ENCODE data around the gene ANKK1.

ANKK1 gene

GRCh38 chr11:113387605-113388211 is at the start of gene ANKK1:
Gene ANKK1, plus strand, starts transcription at chr11:113387779. Its CDS starts 106 bp downstream, at chr11:113387885.
- no peak within 1 kb of the TSS for H3K4me3 ChIP-seq (ENCODE audit: low read length)
- H3K4me1 ChIP-seq (ENCODE audit: insufficient read depth, low read length) = no peaks in the 10 kb centered on the region
- H3K36me3 ChIP-seq (ENCODE audit: insufficient read depth, low read length) = no peaks in the 10 kb centered on the region
- H2AFZ ChIP-seq (ENCODE audit: low read depth, low read length) = no peak within 1 kb of the TSS
- H3K27me3 ChIP-seq (ENCODE audit: insufficient read depth, low read length) = peaks cover 37% of the 10 kb centered on the region
- peaks cover 2% of the 10 kb centered on the region for H3K9me3 ChIP-seq (ENCODE audit: low read length)

GRCh38 chr11:113338730-113339129 is 48.8 kb upstream of the ANKK1 start:
- no peaks in the 10 kb centered on the region for H3K9me3 ChIP-seq (ENCODE audit: low read length)
- no peaks in the 10 kb centered on the region for H3K4me1 ChIP-seq (ENCODE audit: insufficient read depth, low read length)
- no peak overlapping the region for H3K4me3 ChIP-seq (ENCODE audit: low read length)
- H3K36me3 ChIP-seq (ENCODE audit: insufficient read depth, low read length) = peaks cover 36% of the 10 kb centered on the region
- H3K27me3 ChIP-seq (ENCODE audit: insufficient read depth, low read length) = no peaks in the 10 kb centered on the region
- H2AFZ ChIP-seq (ENCODE audit: low read depth, low read length) = no peak overlapping the region

- H3K4me1 ChIP-seq (ENCODE audit: insufficient read depth, low read length) = no peaks in the 10 kb centered on the region
- H3K27me3 ChIP-seq (ENCODE audit: insufficient read depth, low read length) = no peaks in the 10 kb centered on the region
- H3K4me3 ChIP-seq (ENCODE audit: low read length) = no peak overlapping the region
- H3K9me3 ChIP-seq (ENCODE audit: low read length) = no peaks in the 10 kb centered on the region
- H2AFZ ChIP-seq (ENCODE audit: low read depth, low read length) = no peak overlapping the region
- peaks cover 35% of the 10 kb centered on the region for H3K36me3 ChIP-seq (ENCODE audit: insufficient read depth, low read length)
Observed at GRCh38 chr11:113339929-113340589, 47.5 kb upstream of the ANKK1 start.

GRCh38 chr11:113341388-113342165 is 46.0 kb upstream of the ANKK1 start:
- Histone ChIP-seq H3K4me3 (ENCODE audit: low read length) (no peak overlapping the region), H3K27me3 (ENCODE audit: insufficient read depth, low read length) (no peaks in the 10 kb centered on the region), H3K36me3 (ENCODE audit: insufficient read depth, low read length) (peaks cover 35% of the 10 kb centered on the region), H3K4me1 (ENCODE audit: insufficient read depth, low read length) (no peaks in the 10 kb centered on the region), H2AFZ (ENCODE audit: low read depth, low read length) (no peak overlapping the region), H3K9me3 (ENCODE audit: low read length) (no peaks in the 10 kb centered on the region)

- Histone ChIP-seq H3K4me3 (ENCODE audit: low read length) (no peak overlapping the region), H3K4me1 (ENCODE audit: insufficient read depth, low read length) (no peaks in the 10 kb centered on the region), H3K27me3 (ENCODE audit: insufficient read depth, low read length) (no peaks in the 10 kb centered on the region), H3K9me3 (ENCODE audit: low read length) (no peaks in the 10 kb centered on the region), H2AFZ (ENCODE audit: low read depth, low read length) (no peak overlapping the region), H3K36me3 (ENCODE audit: insufficient read depth, low read length) (peaks cover 25% of the 10 kb centered on the region)
Observed at GRCh38 chr11:113345978-113346377, 41.6 kb upstream of the ANKK1 start.

GRCh38 chr11:113349528-113349927 is 38.1 kb upstream of the ANKK1 start:
- H2AFZ ChIP-seq (ENCODE audit: low read depth, low read length) = no peak overlapping the region
- peaks cover 4% of the 10 kb centered on the region for H3K9me3 ChIP-seq (ENCODE audit: low read length)
- no peak overlapping the region for H3K4me3 ChIP-seq (ENCODE audit: low read length)
- no peaks in the 10 kb centered on the region for H3K27me3 ChIP-seq (ENCODE audit: insufficient read depth, low read length)
- peaks cover 10% of the 10 kb centered on the region for H3K36me3 ChIP-seq (ENCODE audit: insufficient read depth, low read length)
- no peaks in the 10 kb centered on the region for H3K4me1 ChIP-seq (ENCODE audit: insufficient read depth, low read length)

- Histone ChIP-seq H3K36me3 (ENCODE audit: insufficient read depth, low read length) (peaks cover 10% of the 10 kb centered on the region), H3K4me3 (ENCODE audit: low read length) (no peak overlapping the region), H2AFZ (ENCODE audit: low read depth, low read length) (no peak overlapping the region), H3K9me3 (ENCODE audit: low read length) (peaks cover 7% of the 10 kb centered on the region), H3K27me3 (ENCODE audit: insufficient read depth, low read length) (no peaks in the 10 kb centered on the region), H3K4me1 (ENCODE audit: insufficient read depth, low read length) (no peaks in the 10 kb centered on the region)
Observed at GRCh38 chr11:113350336-113351067, 37.1 kb upstream of the ANKK1 start.

- Histone ChIP-seq H2AFZ (ENCODE audit: low read depth, low read length) (no peak overlapping the region), H3K4me1 (ENCODE audit: insufficient read depth, low read length) (no peaks in the 10 kb centered on the region), H3K9me3 (ENCODE audit: low read length) (peaks cover 7% of the 10 kb centered on the region), H3K27me3 (ENCODE audit: insufficient read depth, low read length) (no peaks in the 10 kb centered on the region), H3K36me3 (ENCODE audit: insufficient read depth, low read length) (peaks cover 10% of the 10 kb centered on the region), H3K4me3 (ENCODE audit: low read length) (no peak overlapping the region)
Observed at GRCh38 chr11:113351068-113351450, 36.5 kb upstream of the ANKK1 start.

GRCh38 chr11:113351480-113351879 is 36.1 kb upstream of the ANKK1 start:
- H3K4me1 ChIP-seq (ENCODE audit: insufficient read depth, low read length) = no peaks in the 10 kb centered on the region
- H3K4me3 ChIP-seq (ENCODE audit: low read length) = no peak overlapping the region
- peaks cover 9% of the 10 kb centered on the region for H3K9me3 ChIP-seq (ENCODE audit: low read length)
- no peak overlapping the region for H2AFZ ChIP-seq (ENCODE audit: low read depth, low read length)
- no peaks in the 10 kb centered on the region for H3K27me3 ChIP-seq (ENCODE audit: insufficient read depth, low read length)
- peaks cover 10% of the 10 kb centered on the region for H3K36me3 ChIP-seq (ENCODE audit: insufficient read depth, low read length)

GRCh38 chr11:113356203-113356602 is 31.4 kb upstream of the ANKK1 start:
- Histone ChIP-seq H2AFZ (ENCODE audit: low read depth, low read length) (no peak overlapping the region), H3K9me3 (ENCODE audit: low read length) (peaks cover 13% of the 10 kb centered on the region), H3K36me3 (ENCODE audit: insufficient read depth, low read length) (peaks cover 23% of the 10 kb centered on the region), H3K4me3 (ENCODE audit: low read length) (no peak overlapping the region), H3K4me1 (ENCODE audit: insufficient read depth, low read length) (no peaks in the 10 kb centered on the region), H3K27me3 (ENCODE audit: insufficient read depth, low read length) (no peaks in the 10 kb centered on the region)

GRCh38 chr11:113363406-113363805 is 24.2 kb upstream of the ANKK1 start:
- no peak overlapping the region for H2AFZ ChIP-seq (ENCODE audit: low read depth, low read length)
- H3K4me3 ChIP-seq (ENCODE audit: low read length) = no peak overlapping the region
- H3K9me3 ChIP-seq (ENCODE audit: low read length) = no peaks in the 10 kb centered on the region
- H3K4me1 ChIP-seq (ENCODE audit: insufficient read depth, low read length) = no peaks in the 10 kb centered on the region
- peaks cover 30% of the 10 kb centered on the region for H3K36me3 ChIP-seq (ENCODE audit: insufficient read depth, low read length)
- no peaks in the 10 kb centered on the region for H3K27me3 ChIP-seq (ENCODE audit: insufficient read depth, low read length)

- Histone ChIP-seq H3K4me3 (ENCODE audit: low read length) (no peak overlapping the region), H3K27me3 (ENCODE audit: insufficient read depth, low read length) (no peaks in the 10 kb centered on the region), H3K36me3 (ENCODE audit: insufficient read depth, low read length) (peaks cover 31% of the 10 kb centered on the region), H3K9me3 (ENCODE audit: low read length) (no peaks in the 10 kb centered on the region), H2AFZ (ENCODE audit: low read depth, low read length) (no peak overlapping the region), H3K4me1 (ENCODE audit: insufficient read depth, low read length) (no peaks in the 10 kb centered on the region)
Observed at GRCh38 chr11:113363996-113364641, 23.5 kb upstream of the ANKK1 start.

Measured in neuron (in vitro differentiated cells).